Measurements from ENCODE around the gene FLNC. TPM values are rescaled to one million over a fixed set of nuclear protein-coding genes. Genes with fewer than 3 reads are reported as not detected.
A peak's percentile ranks its signal among the peaks of the same experiment; 100 is the strongest.

FLNC gene
- total and polyA plus RNA-seq, 2 of the 4 experiments (the other 2 are of a cell fraction), result 116 to 154 TPM

GRCh38 chr7:128852537-128853254 lies 22.5 kb downstream of the FLNC start:
- Histone ChIP-seq H4K8ac (ENCODE audit: low read depth in 2 of 2, low read length in 2 of 2) (no peak overlapping the region), H2BK5ac (ENCODE audit: low read depth, low read length, poor library complexity, severe bottlenecking) (no peak overlapping the region), H2AK5ac (ENCODE audit: low read depth, low read length) (no peak overlapping the region), H3K14ac (replicated peaks; ENCODE audit: low read depth, low read length) (no peak overlapping the region), H3K79me1 (ENCODE audit: low read depth in 1 of 2, low read length in 2 of 2) (peaks cover 30 to 47% of the 10 kb centered on the region in 2 experiments), H4K20me1 (ENCODE audit: insufficient read depth, low read length) (peaks cover 52% of the 10 kb centered on the region), H3K9me1 (ENCODE audit: insufficient read depth, low read length) (no peaks in the 10 kb centered on the region), H4K91ac (ENCODE audit: insufficient read depth, low read depth, low read length) (no peak overlapping the region), H2AK9ac (replicated peaks; ENCODE audit: low read depth, low read length, poor library complexity) (peak overlapping the region; percentile 3), H3K18ac (ENCODE audit: low read depth, low read length) (no peak overlapping the region), H3K23ac (ENCODE audit: low read depth, low read length) (no peak overlapping the region), H3K4me1 (ENCODE audit: control insufficient read depth, insufficient read depth, low read length) (no peaks in the 10 kb centered on the region), H2BK15ac (ENCODE audit: low read depth, low read length) (no peak overlapping the region), H3K4me3 (ENCODE audit: insufficient read depth, low read depth, low read length) (no peak overlapping the region), H3K36me3 (ENCODE audit: control insufficient read depth, insufficient read depth, low read length) (peaks cover 89% of the 10 kb centered on the region), H3K4me2 (ENCODE audit: low read depth, low read length) (no peak overlapping the region), H2BK20ac (ENCODE audit: low read depth, low read length) (no peak overlapping the region), H3K56ac (ENCODE audit: extremely low read depth, insufficient read depth, low read length) (no peak overlapping the region), H2BK120ac (ENCODE audit: low read depth, low read length) (no peak overlapping the region), H3K9me3 (ENCODE audit: control insufficient read depth, insufficient read depth, low read length) (no peaks in the 10 kb centered on the region), H3K27ac (ENCODE audit: insufficient read depth, low read length) (no peak overlapping the region), H2AFZ (replicated peaks; ENCODE audit: low read length, poor library complexity) (no peak overlapping the region), H3K27me3 (ENCODE audit: control insufficient read depth, insufficient read depth, low read length) (no peaks in the 10 kb centered on the region), H3K4ac (ENCODE audit: low read depth, low read length) (no peak overlapping the region), H3K9ac (ENCODE audit: low read depth, low read length) (no peak overlapping the region), H4K5ac (ENCODE audit: low read depth, low read length) (no peak overlapping the region)
- intact Hi-C loops (cut with micrococcal nuclease), result no loop called here
- no TSS peak for BruUV-seq (replicated peaks)
- ATAC-seq (ENCODE audit: low read depth), result no peak
- DNase-seq, result no peak
- 87% methylated on average over 23 of the region's 28 CpGs; no CpG with 5 or more reads in 1 of the 2 experiments for WGBS, 2 experiments (ENCODE audit: extremely low coverage in 2 of 2, insufficient read length in 1 of 2)
- CTCF ChIA-PET, result no interaction called here
- TF ChIP-seq MAFK (IDR thresholded peaks at IDR 0.05; ENCODE audit: low read depth, low read length) (no peak), USF2 (IDR thresholded peaks at IDR 0.05; ENCODE audit: low read depth, low read length) (no peak)
- in situ Hi-C loops (cut with MboI; ENCODE audit: low sequenced_read_pairs), result no loop called here
- POLR2A ChIA-PET (ENCODE audit: unreplicated experiment), result no interaction called here
- dilution Hi-C loops (cut with HindIII; ENCODE audit: low sequenced_read_pairs, unreplicated experiment), result no loop called here

All from IMR-90 (cell line).